GM12801 (cell line): ENCODE data around the gene MAGOH.

Experiments
- TF ChIP-seq, protein P1 (sequence below): IDR thresholded peaks from one replicate; pipeline ENCODE4 v1.5.1; 2011; ENCODE audit warnings: control low read depth; ENCODE audit not compliant: insufficient read length; ENCODE audit errors: extremely low read depth

The MAGOH gene

DNA sequence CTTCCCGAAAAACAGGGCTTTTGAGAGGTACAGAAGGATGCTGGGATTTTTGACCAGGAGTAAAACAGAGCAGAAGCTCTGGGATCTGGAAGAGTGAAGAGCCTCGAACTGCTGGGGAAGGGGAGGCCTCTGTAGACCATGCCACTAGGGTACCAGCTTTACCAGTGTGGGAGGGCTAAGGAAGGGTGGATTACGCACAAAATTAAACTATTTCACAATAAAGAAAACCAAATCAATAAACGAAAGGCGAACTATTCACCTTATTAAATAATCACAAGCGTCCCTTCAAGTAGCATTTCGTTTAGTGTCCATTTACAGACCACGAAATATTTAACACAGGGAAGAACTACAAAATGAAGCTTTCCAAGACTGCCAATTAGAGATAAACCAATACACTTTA lies 18.6 kb downstream of the MAGOH start:
- TF ChIP-seq, protein P1, sequence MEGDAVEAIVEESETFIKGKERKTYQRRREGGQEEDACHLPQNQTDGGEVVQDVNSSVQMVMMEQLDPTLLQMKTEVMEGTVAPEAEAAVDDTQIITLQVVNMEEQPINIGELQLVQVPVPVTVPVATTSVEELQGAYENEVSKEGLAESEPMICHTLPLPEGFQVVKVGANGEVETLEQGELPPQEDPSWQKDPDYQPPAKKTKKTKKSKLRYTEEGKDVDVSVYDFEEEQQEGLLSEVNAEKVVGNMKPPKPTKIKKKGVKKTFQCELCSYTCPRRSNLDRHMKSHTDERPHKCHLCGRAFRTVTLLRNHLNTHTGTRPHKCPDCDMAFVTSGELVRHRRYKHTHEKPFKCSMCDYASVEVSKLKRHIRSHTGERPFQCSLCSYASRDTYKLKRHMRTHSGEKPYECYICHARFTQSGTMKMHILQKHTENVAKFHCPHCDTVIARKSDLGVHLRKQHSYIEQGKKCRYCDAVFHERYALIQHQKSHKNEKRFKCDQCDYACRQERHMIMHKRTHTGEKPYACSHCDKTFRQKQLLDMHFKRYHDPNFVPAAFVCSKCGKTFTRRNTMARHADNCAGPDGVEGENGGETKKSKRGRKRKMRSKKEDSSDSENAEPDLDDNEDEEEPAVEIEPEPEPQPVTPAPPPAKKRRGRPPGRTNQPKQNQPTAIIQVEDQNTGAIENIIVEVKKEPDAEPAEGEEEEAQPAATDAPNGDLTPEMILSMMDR: no peak

DNA sequence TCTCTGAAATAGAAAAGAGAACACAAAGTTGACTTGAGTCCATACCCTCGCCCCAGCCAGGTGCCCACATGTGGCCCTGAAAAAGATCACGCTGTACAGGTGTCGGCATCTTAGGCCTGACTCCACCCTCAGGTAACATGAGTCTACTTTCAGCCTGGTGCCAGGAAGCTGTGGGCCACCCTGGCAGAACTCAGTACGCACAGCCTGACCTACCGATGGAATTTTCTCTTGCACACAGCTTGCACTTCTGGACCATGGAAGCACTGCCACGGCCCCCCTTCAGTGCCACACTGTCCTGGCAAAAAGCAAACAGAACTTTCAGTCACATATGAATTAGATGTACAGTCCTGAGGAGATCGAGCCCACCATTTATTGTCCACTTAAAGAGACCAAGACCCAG lies 20.1 kb downstream of the MAGOH start:
- TF ChIP-seq, protein P1: no peak

GRCh38 chr1:53214376-53214940 lies 23.9 kb downstream of the MAGOH start:
- TF ChIP-seq, protein P1: no peak

GRCh38 chr1:53210954-53211353 lies 27.4 kb downstream of the MAGOH start:
- TF ChIP-seq, protein P1: no peak

- TF ChIP-seq, protein P1: no peak
These were observed 28.0 kb downstream of the MAGOH start for GRCh38 chr1:53210352-53210751.

DNA sequence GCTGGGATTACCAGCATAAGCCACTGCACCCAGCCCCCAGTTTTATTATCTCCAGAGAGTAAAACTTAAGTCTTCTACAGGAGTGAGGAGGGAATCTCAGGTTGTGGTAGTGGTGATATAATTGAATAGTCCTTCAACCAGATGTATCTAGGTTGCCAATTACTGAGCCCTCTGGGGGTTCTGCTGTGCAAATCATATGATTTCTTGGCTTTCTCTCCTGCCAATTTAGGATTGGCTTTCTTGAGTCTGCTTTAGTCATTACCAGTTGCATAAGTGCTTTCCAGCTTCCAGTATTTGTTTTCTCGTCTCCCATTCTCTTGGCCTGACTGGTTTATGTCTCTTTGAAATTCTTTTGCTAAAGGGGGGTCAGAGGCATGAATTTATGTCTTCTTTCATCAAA lies 30.6 kb downstream of the MAGOH start:
- TF ChIP-seq, protein P1: no peak

DNA sequence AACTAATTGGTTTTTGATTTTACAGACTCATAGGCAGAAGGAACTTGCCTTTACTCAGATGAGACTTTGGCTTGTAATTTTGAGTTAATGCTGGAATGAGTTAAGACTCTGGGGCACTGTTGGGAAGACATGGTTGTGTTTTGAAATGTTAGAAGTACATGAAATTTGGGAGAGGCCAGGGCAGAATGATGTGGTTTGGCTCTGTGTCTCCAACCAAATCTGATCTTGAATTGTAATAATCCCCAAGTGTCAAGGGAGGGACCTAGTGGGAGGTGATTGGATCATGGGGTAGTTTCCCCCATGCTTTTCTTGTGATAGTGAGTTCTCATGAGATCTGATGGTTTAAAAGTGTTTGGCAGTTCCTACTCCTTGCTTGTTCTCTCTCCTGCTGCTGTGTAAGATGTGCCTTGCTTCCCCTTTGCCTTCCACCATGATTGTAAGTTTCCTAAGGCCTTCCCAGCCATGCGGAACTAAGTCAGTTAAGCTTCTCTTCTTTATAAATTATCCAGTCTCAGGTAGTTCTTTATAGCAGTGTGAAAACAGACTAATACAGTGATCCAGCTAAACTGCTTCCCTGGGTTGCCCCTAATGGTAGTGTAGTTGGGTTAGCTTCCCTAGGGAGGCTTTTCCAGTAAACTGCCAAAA lies 31.5 kb downstream of the MAGOH start:
- TF ChIP-seq, protein P1: no peak
